CD4-positive, alpha-beta T cell treated with Interleukin-6 for 4 hours (primary cell): ENCODE data around the gene AAK1.
"Not testable (repeated sequence)": the region's sequence is repeated elsewhere in the genome, so short reads cannot be mapped to it uniquely, and the experiment has no call there.

ENCODE experiments used
- DNase-seq: peaks from one replicate; pipeline ENCODE4 v3.0.0-alpha.2; 2020; ENCODE audit warnings: mixed read lengths

AAK1 gene

GRCh38 chr2:69623236-69623635, 20.3 kb downstream of the AAK1 start:
- DNase-seq, result no peak

GRCh38 chr2:69622805-69623204, 20.7 kb downstream of the AAK1 start:
- DNase-seq, result not testable (repeated sequence)

GRCh38 chr2:69622017-69622540, 21.5 kb downstream of the AAK1 start:
- DNase-seq, result not testable (repeated sequence)

GRCh38 chr2:69621440-69621839, 22.1 kb downstream of the AAK1 start:
- no peak for DNase-seq

- DNase-seq, result no peak
These were observed 22.7 kb downstream of the AAK1 start for GRCh38 chr2:69620870-69621269.

- peak; percentile 28 for DNase-seq
These were observed 23.8 kb downstream of the AAK1 start for GRCh38 chr2:69619725-69620124.

GRCh38 chr2:69618362-69618761, 25.2 kb downstream of the AAK1 start:
- no peak for DNase-seq

GRCh38 chr2:69617744-69618143, 25.8 kb downstream of the AAK1 start:
- no peak for DNase-seq

GRCh38 chr2:69616755-69617154, 26.8 kb downstream of the AAK1 start:
- peak; percentile 30 for DNase-seq

- DNase-seq, result no peak
These were observed 27.6 kb downstream of the AAK1 start for GRCh38 chr2:69615969-69616368.

- DNase-seq, result no peak
These were observed 28.4 kb downstream of the AAK1 start for GRCh38 chr2:69615078-69615625.

GRCh38 chr2:69612707-69613106, 30.8 kb downstream of the AAK1 start:
- no peak for DNase-seq

GRCh38 chr2:69612200-69612599, 31.3 kb downstream of the AAK1 start:
- DNase-seq, result no peak

GRCh38 chr2:69608109-69608508, 35.4 kb downstream of the AAK1 start:
- no peak for DNase-seq

- not testable (repeated sequence) for DNase-seq
These were observed 36.8 kb downstream of the AAK1 start for GRCh38 chr2:69606771-69607170.

GRCh38 chr2:69605284-69605683, 38.3 kb downstream of the AAK1 start:
- no peak for DNase-seq

- DNase-seq, result no peak
These were observed 38.7 kb downstream of the AAK1 start for GRCh38 chr2:69604836-69605235.

GRCh38 chr2:69604026-69604678, 39.4 kb downstream of the AAK1 start:
- DNase-seq, result no peak

- peak; percentile 18 for DNase-seq
These were observed 40.3 kb downstream of the AAK1 start for GRCh38 chr2:69603146-69603743.

- no peak for DNase-seq
These were observed 42.3 kb downstream of the AAK1 start for GRCh38 chr2:69601179-69601612.

GRCh38 chr2:69600425-69600824, 43.1 kb downstream of the AAK1 start:
- no peak for DNase-seq

- DNase-seq, result no peak
These were observed 45.5 kb downstream of the AAK1 start for GRCh38 chr2:69597843-69598610.

GRCh38 chr2:69597105-69597504, 46.4 kb downstream of the AAK1 start:
- no peak for DNase-seq
